Activated naive CD8-positive, alpha-beta T cell treated with anti-CD3 and anti-CD28 coated beads for 36 hours (primary cell): Measurements from ENCODE around the gene GIMAP5. TPM values are rescaled to one million over a fixed set of nuclear protein-coding genes. Genes with fewer than 3 reads are reported as not detected.

Source experiments
- DNase-seq: peaks from one replicate; pipeline ENCODE4 v3.0.0; 2021
- H3K27ac Mint-ChIP-seq: one replicate; pipeline ENCODE4 v1.8.0; 2022; ENCODE audit warnings: mild to moderate bottlenecking, moderate library complexity, mixed read lengths
- H3K27me3 Mint-ChIP-seq: one replicate; pipeline ENCODE4 v1.8.0; 2022; ENCODE audit warnings: mild to moderate bottlenecking, mixed read lengths
- H3K36me3 Mint-ChIP-seq: one replicate; pipeline ENCODE4 v1.8.0; 2021; ENCODE audit warnings: mild to moderate bottlenecking, mixed read lengths
- H3K4me1 Mint-ChIP-seq: one replicate; pipeline ENCODE4 v1.8.0; 2021; ENCODE audit warnings: mixed read lengths
- H3K4me3 Mint-ChIP-seq: one replicate; pipeline ENCODE4 v1.8.0; 2022; ENCODE audit warnings: mild to moderate bottlenecking, moderate library complexity, mixed read lengths
- H3K9me3 Mint-ChIP-seq: one replicate; pipeline ENCODE4 v1.8.0; 2022; ENCODE audit warnings: mixed read lengths
- total RNA-seq, 2 experiments: library from RNA; stranded (reverse); gene quantifications; one replicate each; pipeline ENCODE4 v1.2.3, GENCODE V29; 2021

The GIMAP5 gene
- total RNA-seq = 10 to 100 TPM; 47.1 to 48.2 TPM

DNA sequence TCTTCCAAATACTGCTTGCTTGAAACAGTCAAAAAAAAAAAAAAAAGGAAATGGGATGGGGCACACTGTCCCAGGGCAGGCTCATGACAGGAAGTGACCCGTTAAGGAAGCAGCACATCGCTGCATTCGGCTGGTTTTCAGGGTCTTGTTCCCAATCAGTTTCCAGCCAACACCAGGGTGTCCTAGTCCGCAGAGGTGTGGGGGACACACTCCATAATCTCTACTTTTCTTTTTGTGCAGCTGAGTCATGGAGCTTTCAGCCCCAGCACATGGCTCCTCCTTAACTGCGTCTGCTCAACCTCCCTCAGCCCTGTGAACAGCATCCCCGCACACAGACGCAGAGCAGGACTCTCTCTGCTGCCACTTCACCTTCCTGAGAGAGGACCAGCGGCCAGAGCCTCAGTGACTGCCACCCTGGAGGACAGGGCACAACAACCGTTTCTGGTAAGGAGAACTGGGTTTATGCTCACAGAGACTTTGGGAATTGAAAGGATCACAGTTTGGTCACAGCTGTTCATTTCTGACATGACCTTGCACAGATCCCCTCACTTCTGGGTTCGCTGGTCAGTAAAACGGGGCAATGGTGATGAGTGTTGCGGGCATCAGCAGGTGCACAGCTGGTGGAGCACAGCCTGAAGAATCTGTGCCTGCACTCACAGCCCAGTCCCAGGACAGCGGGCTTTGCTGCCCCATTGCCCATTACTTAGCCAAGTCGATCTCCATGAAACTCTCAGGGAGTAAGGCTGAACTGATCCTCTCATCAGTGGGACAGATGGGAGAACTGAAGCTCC, at the start of gene GIMAP5:
Gene GIMAP5 (plus strand): TSS at position 154 of the 791 bp plus-strand sequence. CDS start 3,467 bp downstream, outside the sequence.
- H3K9me3 Mint-ChIP-seq = peaks cover 15% of the 10 kb centered on the region
- H3K27me3 Mint-ChIP-seq = no peaks in the 10 kb centered on the region
- H3K27ac Mint-ChIP-seq = peak within 1 kb of the TSS; percentile 96
- H3K36me3 Mint-ChIP-seq = peaks cover 51% of the 10 kb centered on the region
- peak within 1 kb of the TSS; percentile 87 for H3K4me3 Mint-ChIP-seq
- H3K4me1 Mint-ChIP-seq = peaks cover 71% of the 10 kb centered on the region
- peak; percentile 61 for DNase-seq

- DNase-seq = no peak
- H3K4me3 Mint-ChIP-seq = peak overlapping the region; percentile 95
- H3K27ac Mint-ChIP-seq = peak overlapping the region; percentile 97
- H3K36me3 Mint-ChIP-seq = peaks cover 76% of the 10 kb centered on the region
- peaks cover 42% of the 10 kb centered on the region for H3K9me3 Mint-ChIP-seq
- H3K4me1 Mint-ChIP-seq = peaks cover 42% of the 10 kb centered on the region
- H3K27me3 Mint-ChIP-seq = no peaks in the 10 kb centered on the region
These were observed 48.6 kb upstream of the GIMAP5 start for GRCh38 chr7:150688630-150689029.

- H3K9me3 Mint-ChIP-seq = peaks cover 69% of the 10 kb centered on the region
- H3K36me3 Mint-ChIP-seq = peaks cover 69% of the 10 kb centered on the region
These were observed 41.6 kb upstream of the GIMAP5 start for GRCh38 chr7:150695654-150696053.

DNA sequence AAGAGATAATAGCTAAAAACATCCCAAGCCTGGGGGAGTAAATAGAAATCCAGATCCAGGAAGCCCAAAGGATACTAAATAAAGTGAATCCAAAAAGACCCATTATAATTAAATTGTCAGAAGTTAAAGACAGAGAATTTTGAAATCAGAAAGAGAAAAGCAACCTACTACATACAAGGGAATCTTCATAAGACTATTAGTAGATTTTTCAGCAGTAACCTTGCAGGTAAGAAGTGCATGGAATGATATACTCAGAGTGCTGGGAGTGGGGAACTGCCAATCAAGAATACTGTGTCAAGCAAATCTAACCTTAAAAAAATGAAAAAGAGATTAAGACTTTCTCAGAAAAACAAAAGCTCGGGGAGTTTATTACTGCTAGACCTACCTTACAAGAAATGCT, 34.0 kb upstream of the GIMAP5 start:
- Mint-ChIP-seq H3K4me1 (peaks cover 2% of the 10 kb centered on the region), H3K4me3 (no peak overlapping the region), H3K27ac (no peak overlapping the region), H3K9me3 (peaks cover 69% of the 10 kb centered on the region), H3K36me3 (peaks cover 57% of the 10 kb centered on the region), H3K27me3 (no peaks in the 10 kb centered on the region)
- no peak for DNase-seq

More at GRCh38 chr7:150695654-150696053, 41.6 kb upstream of the GIMAP5 start:
- Mint-ChIP-seq H3K4me1 (no peaks in the 10 kb centered on the region), H3K4me3 (no peak overlapping the region), H3K27ac (no peak overlapping the region), H3K27me3 (no peaks in the 10 kb centered on the region)
- no peak for DNase-seq

GRCh38 chr7:150715293-150715692, 21.9 kb upstream of the GIMAP5 start:
- Mint-ChIP-seq H3K36me3 (peaks cover 44% of the 10 kb centered on the region), H3K4me3 (peak overlapping the region; percentile 76), H3K9me3 (peaks cover 24% of the 10 kb centered on the region), H3K27ac (peak overlapping the region; percentile 83), H3K4me1 (peaks cover 35% of the 10 kb centered on the region), H3K27me3 (no peaks in the 10 kb centered on the region)
- DNase-seq = no peak

DNA sequence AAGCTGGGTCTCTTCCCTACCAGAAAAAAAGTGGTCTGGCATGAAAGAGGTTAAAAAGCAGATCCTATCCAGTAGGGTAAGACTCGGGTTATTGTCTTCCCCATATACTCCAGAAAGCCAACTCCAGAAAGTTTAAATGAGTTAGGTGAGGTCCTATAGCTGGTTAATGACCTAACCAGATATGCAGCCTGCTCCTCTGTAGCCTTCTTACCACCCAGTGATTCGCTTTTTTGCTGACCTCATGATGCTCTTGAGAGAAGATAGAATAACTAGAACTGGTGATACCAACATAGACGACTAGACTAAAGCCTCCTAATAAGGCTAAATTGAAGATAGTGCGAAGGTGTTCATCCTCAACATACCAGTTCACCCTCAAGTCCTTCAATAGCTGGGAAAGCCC, 21.5 kb upstream of the GIMAP5 start:
- Mint-ChIP-seq H3K36me3 (peaks cover 45% of the 10 kb centered on the region), H3K9me3 (peaks cover 22% of the 10 kb centered on the region), H3K27me3 (no peaks in the 10 kb centered on the region), H3K4me3 (peak overlapping the region; percentile 76), H3K27ac (peak overlapping the region; percentile 83), H3K4me1 (peaks cover 35% of the 10 kb centered on the region)
- DNase-seq = no peak

DNA sequence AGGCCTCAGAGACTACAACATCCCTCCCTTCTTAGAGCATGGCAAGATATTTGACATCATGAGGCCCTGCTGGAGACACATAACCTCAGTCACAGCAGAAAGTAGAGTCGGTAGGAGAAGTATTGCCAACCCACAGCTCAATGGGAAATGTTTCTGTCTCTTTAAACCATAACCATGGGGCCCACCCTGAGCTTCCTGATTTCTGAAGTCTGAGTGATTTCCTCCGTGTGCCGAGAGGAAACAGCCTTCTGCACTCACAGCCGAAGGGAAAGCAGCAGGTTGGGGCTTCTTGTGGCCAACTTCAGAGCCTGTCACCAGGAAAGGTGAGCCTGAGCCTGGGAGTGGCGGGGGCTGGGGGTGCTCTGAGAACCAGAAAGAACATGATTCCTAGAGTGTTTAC, 20.9 kb upstream of the GIMAP5 start, which contains the start of gene GIMAP1:
Gene GIMAP1 (plus strand): TSS at position 246 of the 400 bp plus-strand sequence. CDS start 2,435 bp downstream, outside the sequence.
- no peaks in the 10 kb centered on the region for H3K27me3 Mint-ChIP-seq
- peak; percentile 50 for DNase-seq
- peaks cover 22% of the 10 kb centered on the region for H3K9me3 Mint-ChIP-seq
- peaks cover 40% of the 10 kb centered on the region for H3K4me1 Mint-ChIP-seq
- peaks cover 50% of the 10 kb centered on the region for H3K36me3 Mint-ChIP-seq
- peak within 1 kb of the TSS; percentile 83 for H3K27ac Mint-ChIP-seq
- H3K4me3 Mint-ChIP-seq = peak within 1 kb of the TSS; percentile 76

DNA sequence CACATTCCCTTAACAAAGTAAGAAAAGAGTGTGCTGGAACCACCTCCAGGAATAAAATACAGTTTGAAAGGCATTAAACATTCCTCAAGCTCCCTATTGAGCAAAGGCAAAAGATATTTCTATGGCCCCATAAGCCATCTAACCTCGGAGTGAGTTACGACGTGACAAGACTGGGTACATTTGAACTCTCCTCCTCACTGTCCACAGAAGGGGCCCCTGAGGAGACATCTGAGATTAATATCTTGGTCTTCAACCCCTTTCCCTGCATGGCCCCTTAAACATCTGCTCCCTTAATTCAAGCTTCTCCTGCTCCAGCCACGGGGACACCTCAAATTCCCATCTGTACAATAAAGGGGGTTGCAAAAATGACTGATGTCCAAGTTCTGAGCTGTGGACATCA, 20.3 kb upstream of the GIMAP5 start:
- no peaks in the 10 kb centered on the region for H3K27me3 Mint-ChIP-seq
- H3K36me3 Mint-ChIP-seq = peaks cover 56% of the 10 kb centered on the region
- H3K9me3 Mint-ChIP-seq = peaks cover 22% of the 10 kb centered on the region
- DNase-seq = no peak
- peak overlapping the region; percentile 76 for H3K4me3 Mint-ChIP-seq
- H3K4me1 Mint-ChIP-seq = peaks cover 43% of the 10 kb centered on the region
- peak overlapping the region; percentile 83 for H3K27ac Mint-ChIP-seq

DNA sequence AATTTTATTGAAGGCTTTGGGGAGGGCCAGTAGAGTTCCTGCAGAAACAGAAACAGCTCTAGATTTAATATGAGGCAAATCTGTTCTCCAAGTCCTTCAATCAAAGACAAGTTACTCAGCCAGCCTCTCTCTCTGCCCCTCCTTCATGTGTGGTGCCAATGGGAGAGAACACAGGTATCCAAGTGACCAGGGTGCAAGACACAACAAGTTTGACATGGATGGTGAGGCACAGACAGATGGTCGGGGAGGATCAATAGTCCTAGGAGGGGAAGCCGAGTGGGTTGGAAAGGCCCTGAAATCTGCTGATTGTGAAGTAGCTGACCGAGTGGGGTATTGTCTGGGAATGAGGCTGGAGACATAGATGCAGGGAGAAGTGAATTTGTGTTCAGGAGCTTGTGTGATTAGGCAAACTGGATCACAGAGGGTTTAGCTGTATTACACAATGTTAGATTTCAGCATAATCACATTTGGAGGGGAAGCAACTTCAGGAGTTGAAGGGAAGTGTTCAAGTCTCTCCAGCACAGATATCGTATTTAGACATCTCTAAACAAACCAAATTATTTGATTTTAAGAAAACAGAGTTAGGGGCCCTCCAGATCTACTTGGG, 19.3 kb upstream of the GIMAP5 start:
- peaks cover 53% of the 10 kb centered on the region for H3K4me1 Mint-ChIP-seq
- peaks cover 14% of the 10 kb centered on the region for H3K9me3 Mint-ChIP-seq
- peaks cover 61% of the 10 kb centered on the region for H3K36me3 Mint-ChIP-seq
- peak overlapping the region; percentile 83 for H3K27ac Mint-ChIP-seq
- H3K27me3 Mint-ChIP-seq = no peaks in the 10 kb centered on the region
- no peak for DNase-seq
- H3K4me3 Mint-ChIP-seq = peak overlapping the region; percentile 76

DNA sequence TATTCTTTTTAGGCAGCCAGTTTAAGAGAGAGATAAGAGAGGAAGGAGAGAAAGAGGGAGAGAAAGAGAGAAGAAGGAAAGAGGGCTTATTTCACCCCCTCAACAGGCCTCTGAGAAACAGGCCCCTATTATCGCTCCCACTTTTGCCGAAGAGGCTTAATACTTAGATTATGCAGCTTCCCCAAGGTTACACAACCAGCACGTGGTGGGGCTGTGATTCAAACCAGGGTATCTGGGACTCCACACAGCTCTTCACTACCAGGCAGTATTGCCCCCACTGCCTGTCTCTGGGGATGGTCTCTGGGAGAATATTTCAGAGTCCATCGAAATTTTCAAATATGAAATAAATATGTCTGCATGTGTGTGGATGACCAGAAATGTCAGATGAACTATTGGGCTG, 17.8 kb upstream of the GIMAP5 start:
- Mint-ChIP-seq H3K36me3 (peaks cover 68% of the 10 kb centered on the region), H3K4me3 (peak overlapping the region; percentile 76)

GRCh38 chr7:150719960-150720891, 17.0 kb upstream of the GIMAP5 start:
- Mint-ChIP-seq H3K27me3 (no peaks in the 10 kb centered on the region), H3K4me3 (peak overlapping the region; percentile 76), H3K36me3 (peaks cover 73% of the 10 kb centered on the region), H3K9me3 (peaks cover 6% of the 10 kb centered on the region), H3K27ac (peak overlapping the region; percentile 85), H3K4me1 (peaks cover 60% of the 10 kb centered on the region)
- no peak for DNase-seq

More for the DNA sequence above, 17.8 kb upstream of the GIMAP5 start:
- Mint-ChIP-seq H3K9me3 (peaks cover 3% of the 10 kb centered on the region), H3K27ac (peak overlapping the region; percentile 83), H3K27me3 (no peaks in the 10 kb centered on the region), H3K4me1 (peaks cover 66% of the 10 kb centered on the region)
- no peak for DNase-seq

DNA sequence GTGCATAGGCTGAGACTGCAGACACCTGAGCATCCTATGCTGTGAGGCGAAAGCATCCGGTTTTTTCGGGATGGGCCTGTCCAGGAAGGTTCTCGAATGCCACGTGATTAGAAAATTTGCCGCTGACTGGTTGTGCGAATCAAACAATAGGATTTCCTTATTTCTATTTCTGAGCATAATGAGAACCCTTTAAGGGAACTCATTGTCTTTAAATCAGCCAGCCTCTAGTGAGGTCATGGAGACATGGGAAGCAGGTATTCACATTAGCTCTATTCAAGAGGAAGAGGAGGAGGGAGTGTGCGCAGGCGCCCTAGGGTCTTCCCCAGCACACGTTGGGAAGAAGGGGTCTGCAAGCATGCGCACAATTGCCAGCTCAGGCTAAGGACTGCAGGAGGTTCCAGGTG, 15.2 kb upstream of the GIMAP5 start:
- H3K9me3 Mint-ChIP-seq = peaks cover 19% of the 10 kb centered on the region
- peaks cover 58% of the 10 kb centered on the region for H3K4me1 Mint-ChIP-seq
- H3K27ac Mint-ChIP-seq = peak overlapping the region; percentile 85
- DNase-seq = no peak
- H3K4me3 Mint-ChIP-seq = peak overlapping the region; percentile 69
- H3K27me3 Mint-ChIP-seq = no peaks in the 10 kb centered on the region
- H3K36me3 Mint-ChIP-seq = peaks cover 80% of the 10 kb centered on the region

DNA sequence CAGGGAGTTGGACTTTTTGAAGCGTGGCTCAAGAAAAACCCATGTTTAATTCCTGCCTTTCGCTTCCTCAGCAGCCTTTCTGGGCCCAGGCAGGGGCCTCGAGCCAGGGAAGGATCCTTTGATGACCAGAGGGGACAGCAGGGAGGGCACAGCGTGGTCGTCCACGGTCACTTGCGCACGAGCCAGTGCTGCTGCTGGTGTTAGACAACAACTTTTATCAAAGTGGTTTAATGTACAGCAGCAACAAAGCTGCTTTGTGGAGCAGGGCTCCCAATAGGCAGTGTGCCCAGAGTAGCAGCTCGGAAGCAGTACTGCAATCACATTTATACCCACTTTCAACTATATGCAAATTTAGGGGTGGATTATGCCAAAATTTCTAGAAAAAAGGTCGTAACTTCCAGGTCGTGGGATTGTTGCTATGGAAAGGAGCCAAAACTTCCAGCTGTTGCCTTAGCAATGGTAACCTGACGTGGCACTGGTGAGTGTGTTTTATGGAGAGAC, 14.7 kb upstream of the GIMAP5 start:
- Mint-ChIP-seq H3K4me3 (peak overlapping the region; percentile 69), H3K27me3 (no peaks in the 10 kb centered on the region), H3K27ac (peak overlapping the region; percentile 85), H3K36me3 (peaks cover 81% of the 10 kb centered on the region), H3K4me1 (peaks cover 58% of the 10 kb centered on the region), H3K9me3 (peaks cover 24% of the 10 kb centered on the region)
- DNase-seq = no peak

GRCh38 chr7:150723467-150723866, 13.8 kb upstream of the GIMAP5 start:
- no peaks in the 10 kb centered on the region for H3K27me3 Mint-ChIP-seq
- H3K4me1 Mint-ChIP-seq = peaks cover 58% of the 10 kb centered on the region
- H3K36me3 Mint-ChIP-seq = peaks cover 84% of the 10 kb centered on the region
- no peak for DNase-seq
- peak overlapping the region; percentile 67 for H3K27ac Mint-ChIP-seq
- H3K4me3 Mint-ChIP-seq = peak overlapping the region; percentile 26
- H3K9me3 Mint-ChIP-seq = peaks cover 33% of the 10 kb centered on the region
